HG03097 (cell line): ENCODE results near the gene NPHS1.
"Not testable (repeated sequence)": the region's sequence is repeated elsewhere in the genome, so short reads cannot be mapped to it uniquely, and the experiment has no call there.

Source experiments
- ATAC-seq: cut with Tn5 transposase; IDR thresholded peaks from one replicate; pipeline ENCODE4 v1.9.1; 2021; ENCODE audit not compliant: unreplicated experiment, low FRiP score

NPHS1 gene

DNA sequence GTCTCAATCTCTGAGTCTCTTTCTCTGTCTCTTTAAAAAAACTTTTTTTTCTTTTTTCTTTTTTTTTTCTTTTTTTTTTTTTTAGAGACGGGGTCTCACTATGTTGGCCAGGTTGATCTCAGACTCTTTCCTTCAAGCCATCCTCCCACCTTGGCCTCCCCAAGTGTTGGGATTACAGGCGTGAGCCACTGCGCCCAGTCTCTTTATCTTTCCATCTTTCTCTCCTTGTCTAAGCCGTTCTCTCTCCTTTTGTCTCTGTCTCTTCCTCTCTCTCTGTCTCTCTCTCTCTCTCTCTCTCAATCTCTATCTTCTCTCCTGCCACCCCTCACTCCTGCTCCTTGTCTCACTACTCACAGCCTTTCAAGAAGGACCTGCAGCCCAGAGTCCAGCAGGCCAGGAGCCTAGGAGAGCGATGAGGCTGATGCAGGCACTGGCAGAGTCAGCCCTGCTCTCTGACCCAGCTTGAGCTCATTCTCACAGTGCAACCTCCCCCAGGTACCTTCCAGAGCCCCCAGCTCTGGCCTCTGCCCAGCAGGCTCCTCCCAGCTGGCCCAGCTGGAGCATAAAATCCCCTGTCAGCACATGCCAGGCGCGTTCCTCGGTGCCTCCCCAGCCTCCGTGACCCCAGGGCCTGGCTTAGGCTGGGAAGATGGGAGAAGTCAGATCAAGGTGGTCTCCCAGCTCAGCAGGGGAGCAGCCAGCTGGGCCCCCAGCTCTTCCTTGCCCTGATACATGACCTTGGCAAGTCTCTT is at the start of gene NPHS1:
Gene NPHS1, minus strand, starts transcription at position 476 of the 752 bp plus-strand sequence. CDS start 667 bp downstream, outside the sequence.
- ATAC-seq, result no peak

DNA sequence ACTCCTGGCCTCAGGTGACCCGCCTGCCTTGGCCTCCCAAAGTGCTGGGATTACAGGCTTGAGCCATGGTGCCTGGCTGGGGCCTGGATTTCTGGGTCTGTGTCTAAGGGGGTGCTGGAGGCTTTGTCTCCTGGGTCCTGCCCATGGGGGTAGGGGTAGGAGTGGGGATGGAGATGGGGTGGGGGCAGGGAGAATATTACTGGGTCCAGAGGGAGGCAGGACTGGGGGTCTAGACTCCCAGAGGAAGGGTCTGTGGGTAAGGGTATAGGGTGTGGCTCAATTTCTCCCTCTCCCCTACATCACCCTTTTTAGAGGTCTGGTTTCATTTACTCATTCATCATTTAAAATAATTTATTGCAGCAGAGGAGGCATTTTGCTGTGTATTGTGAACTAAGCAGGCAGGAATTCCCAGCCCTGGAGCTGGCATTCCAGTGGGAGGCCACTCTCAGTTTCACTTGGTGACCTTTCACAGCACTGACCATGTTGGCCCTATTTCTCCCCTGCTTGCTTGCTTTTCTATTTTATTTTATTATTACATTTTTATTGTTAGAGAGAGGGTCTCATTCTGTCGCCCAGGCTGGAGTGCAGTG is 48.8 kb upstream of the NPHS1 start:
- ATAC-seq, result no peak

DNA sequence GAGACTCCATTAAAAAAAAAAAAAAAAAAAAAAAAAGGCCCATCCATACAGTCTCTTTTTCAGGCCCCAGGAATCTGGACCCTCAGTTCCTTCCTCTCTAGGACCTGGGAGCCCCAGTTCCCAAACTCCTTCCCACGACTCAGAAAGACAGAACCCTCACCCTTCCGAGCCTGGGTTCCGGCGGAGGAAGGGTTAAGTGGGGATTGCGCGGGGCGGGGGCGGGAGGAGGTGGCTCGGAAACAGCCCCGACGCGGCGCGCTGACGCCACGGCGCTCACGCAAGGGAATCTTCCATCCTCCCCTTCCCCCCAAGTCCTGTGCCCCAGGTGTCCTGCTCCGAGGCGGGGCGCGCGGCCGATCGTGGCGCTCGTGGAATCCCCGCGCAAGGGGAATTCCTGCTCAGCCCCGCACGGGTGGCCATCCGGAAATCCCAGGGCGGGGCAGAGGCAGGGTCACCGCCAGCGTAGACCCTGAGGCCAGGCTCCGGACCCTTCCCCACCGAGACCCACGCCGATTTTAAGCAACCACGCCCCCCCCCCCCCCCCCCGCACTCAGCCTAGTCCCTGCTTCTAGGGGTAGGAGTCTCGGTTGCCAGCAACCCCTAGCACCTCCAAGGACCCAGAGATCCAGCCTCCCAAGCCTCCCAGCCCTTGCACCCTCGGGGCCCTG is 47.4 kb upstream of the NPHS1 start:
- peak; percentile 32 for ATAC-seq

DNA sequence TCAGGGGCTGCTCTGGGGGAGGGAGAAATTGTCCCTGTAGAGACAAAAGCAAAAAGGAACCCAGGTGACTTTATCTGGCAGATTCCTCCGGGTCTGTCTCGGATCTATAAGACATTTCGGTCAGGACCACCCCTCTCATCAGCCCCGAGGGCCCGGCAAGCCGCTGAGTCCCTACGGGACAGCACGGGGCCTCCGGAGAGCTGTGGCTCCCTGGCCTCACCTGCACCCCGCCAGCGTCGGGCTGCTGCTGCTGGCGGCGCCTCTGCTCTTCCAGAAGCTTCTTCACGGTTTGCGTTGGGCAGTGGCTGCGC is 46.1 kb upstream of the NPHS1 start:
- ATAC-seq, result no peak

DNA sequence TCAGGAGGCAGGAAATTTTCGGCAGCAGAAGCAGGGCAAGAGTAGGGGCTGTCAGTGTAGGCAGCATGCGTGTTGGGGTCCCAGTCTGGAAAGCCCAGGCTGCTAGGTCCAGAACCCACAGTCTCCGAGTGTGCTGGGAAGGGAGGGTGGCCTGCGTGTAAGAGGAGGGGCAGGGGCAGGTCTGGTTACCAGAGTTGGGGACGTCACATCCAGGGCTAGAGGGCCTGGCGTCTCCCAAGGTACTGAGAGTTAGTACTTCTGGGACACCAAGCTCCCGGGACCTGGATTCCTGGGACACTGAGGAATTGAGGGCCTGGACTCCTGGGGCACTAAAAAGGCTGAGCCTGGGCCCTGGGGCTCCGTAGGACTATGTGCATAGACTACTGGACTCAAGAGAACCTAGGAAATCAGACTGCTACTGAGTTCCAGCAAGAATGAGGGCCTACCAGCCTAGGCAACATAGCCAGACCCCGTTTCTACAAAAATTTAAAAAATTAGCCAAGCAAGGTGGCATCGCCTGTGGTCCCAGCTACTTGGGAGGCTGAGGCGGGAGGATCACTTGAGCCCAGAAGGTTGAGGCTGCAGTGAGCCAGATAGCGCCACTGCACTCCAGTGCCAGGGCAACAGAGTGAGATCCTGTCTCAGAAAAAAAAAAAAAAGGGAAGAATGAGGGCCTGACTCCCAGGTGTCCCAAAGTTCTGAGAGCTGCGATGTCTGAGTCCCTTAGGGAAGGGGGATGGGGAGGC is 45.6 kb upstream of the NPHS1 start:
- no peak for ATAC-seq

- no peak for ATAC-seq
Observed at GRCh38 chr19:35896643-35897040, 44.3 kb upstream of the NPHS1 start.

DNA sequence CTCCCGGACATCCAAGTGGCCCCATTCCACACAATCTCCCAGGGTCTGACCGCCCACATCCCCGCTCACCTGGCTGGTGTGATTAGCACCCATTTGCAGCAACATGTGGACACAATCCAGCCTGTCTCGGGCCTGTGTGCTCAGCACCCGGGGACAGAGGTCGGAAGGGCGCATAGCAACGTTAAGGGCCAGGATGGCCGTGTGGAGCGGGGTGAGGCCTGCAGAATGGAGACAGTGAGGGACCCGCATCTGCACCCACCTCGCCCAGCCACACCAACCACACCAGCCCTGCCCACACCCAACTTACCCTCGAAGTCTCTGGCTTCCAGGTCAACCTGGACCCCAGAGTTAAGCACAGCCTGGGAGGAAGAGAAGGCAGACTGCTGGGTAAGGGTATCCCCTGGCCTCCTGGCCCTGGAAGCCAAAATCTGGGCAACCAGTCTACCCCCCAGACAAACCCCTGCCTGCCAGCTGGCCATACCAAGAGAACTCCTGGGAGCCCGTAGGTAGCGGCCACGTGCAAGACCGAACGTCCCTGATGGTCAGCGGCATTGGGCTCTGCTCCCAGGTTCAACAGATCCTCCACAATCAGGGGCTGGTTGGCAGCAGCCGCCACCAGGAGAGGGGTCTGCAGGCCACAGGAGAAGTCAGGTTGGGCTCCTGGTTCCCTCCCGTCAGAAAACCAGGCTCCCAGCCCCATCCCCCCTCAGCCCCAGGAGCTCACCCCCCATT is 43.8 kb upstream of the NPHS1 start:
- no peak for ATAC-seq

DNA sequence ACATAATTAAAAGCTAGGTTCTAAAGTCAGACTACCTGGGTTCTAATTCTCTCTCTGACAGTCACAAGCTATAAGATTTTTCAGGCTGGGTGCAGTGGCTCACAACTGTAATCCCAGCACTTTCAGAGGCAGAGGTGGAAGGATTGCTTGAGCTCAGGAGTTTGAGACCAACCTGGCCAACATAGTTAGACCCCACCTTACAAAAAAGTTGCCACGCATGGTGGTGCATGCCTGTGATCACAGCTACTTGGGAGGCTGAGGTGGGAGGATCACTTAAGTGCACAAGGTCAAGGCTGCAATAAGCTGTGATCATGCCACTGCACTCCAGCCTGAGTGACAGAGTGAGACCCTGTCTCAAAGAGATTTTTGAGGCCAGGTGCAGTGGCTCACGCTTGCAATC is 42.0 kb upstream of the NPHS1 start:
- no peak for ATAC-seq

DNA sequence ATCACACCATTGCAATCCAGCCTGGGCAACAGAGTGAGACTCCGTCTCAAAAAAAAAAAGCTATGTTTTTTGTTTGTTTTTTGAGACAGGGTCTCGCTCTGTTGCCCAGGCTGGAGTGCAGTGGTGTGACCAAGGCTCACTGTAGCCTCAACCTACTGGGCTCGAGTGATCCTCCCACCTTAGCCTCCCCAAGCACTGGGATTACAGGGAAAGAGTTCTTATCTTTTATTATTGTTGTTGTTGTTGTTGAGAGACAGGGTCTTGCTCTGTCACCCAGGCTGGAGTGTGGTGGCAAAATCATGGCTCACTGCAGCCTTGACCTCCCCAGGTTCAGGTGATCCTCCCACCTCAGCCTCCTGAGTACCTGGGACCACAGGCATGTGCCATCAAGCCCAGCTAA is 39.5 kb upstream of the NPHS1 start:
- ATAC-seq, result not testable (repeated sequence)

DNA sequence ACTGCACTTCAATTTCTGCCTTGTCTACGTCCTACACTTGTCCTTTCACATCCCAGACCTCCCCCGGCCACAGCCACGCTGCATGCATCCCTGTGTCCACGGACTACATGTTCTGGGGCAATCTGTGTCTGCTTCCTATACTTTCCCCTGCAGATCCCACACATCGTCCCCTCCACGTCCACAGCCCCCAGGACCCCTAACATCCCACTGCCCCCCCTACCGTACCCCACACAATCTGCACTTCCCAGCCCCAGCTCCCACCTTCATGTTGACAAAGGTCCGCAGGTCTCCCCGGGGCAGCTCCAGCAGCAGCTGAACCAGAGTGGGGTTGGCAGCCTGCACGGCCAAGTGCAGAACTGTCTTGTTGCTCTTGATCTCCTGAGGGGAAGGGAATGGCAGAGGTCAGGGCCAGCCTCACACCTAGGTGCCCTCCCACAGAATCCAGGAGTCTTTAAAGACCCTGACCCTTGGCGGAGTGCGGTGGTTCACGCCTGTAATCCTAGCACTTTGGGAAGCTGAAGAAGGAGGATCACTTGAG is 37.9 kb upstream of the NPHS1 start:
- no peak for ATAC-seq

DNA sequence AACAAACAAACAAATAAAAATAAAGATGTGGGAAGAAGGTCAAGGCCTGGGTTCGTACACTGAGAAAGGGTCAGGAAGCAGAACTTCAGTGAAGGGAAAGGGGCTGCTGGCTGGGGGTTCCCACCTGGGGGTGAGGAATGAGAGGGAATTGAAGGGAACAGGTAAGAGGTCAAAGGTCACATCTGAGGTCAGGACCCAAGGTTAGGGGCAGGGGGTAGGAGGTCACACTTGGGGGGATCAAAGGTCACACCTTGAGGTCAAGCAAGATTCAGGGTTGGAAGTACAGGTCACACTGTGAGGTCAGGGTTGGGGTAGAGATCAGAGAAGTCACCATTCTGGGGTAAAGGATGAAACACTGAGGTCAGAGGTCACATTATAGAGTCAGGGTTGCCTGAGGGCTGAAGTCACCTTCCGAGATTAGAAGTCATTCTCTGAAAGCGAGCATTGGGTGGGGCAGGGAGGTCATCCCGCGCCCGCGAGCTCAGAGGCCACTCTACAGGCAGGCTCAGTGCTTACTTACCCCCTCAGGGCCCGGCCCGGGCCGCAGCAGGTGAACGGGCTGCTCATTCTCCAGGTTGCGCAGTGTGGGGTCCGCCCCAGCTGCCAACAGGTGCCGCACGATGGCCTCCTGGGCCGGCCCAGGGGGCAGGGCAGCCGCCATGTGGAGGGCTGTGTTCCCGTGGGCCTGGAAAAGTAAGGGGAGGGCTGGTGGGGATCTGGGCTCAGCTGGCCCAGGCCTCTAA is 37.2 kb upstream of the NPHS1 start:
- no peak for ATAC-seq

DNA sequence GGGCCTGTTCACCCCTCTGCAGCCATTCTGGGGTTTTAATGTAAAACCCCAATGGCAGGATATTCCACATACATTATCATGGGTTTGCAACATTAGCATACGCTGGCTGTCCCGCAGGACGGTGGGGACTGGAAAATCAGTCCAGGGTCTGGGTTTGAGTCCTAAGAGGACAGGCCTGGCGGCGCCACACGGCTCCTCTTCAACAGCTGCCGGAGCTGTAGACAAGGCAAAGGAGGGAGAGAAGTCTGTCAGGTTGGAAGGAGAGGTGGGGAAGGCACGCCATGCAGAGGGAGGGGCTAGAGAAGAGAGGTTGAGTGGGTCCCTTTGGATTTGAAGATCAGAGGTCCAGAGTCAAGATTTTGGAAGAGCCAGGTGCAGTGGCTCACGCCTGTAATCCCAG is 36.1 kb upstream of the NPHS1 start:
- no peak for ATAC-seq

- ATAC-seq, result no peak
Observed at GRCh38 chr19:35887197-35887596, 34.9 kb upstream of the NPHS1 start.

DNA sequence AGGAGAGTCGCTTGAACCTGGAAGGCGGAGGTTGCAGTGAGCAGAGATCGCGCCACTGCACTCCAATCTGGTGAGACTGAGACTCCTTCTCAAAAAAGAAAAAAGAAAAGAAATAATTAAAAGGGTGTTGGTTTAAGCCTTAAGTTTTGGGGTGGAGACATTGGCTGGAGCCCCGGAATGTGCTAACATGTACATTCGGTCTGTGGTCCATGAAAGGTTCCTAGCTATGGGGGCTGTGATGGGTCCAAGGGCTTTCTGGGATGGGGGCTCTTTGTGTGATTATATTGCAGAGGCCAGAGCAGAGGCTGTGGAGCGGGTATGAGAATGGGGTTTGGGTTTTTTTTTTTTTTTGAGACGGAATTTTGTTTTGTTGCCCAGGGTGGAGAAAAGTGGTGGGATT is 33.6 kb upstream of the NPHS1 start:
- no peak for ATAC-seq

GRCh38 chr19:35885225-35885738 is 33.0 kb upstream of the NPHS1 start:
- ATAC-seq, result no peak

DNA sequence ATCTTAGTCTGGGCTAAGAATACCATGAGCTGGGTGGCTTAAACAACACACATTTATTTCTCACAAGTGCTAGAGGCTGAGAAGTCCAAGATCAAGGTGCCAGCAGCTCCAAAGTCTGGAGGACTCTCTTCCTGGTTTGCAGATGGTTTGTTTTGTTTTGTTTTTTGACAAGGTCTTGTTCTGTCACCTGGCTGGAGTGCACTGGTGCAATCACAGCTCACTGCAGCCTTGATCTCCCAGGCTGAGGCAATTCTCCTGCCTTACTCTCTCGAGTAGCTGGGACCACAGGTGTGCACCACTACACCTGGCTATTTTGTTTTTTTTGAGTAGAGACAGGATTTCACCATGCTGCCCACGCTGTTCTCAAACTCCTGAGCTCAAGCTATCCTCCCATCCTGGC is 31.6 kb upstream of the NPHS1 start:
- no peak for ATAC-seq

- ATAC-seq, result no peak
Observed at GRCh38 chr19:35882114-35882832, 30.0 kb upstream of the NPHS1 start.

DNA sequence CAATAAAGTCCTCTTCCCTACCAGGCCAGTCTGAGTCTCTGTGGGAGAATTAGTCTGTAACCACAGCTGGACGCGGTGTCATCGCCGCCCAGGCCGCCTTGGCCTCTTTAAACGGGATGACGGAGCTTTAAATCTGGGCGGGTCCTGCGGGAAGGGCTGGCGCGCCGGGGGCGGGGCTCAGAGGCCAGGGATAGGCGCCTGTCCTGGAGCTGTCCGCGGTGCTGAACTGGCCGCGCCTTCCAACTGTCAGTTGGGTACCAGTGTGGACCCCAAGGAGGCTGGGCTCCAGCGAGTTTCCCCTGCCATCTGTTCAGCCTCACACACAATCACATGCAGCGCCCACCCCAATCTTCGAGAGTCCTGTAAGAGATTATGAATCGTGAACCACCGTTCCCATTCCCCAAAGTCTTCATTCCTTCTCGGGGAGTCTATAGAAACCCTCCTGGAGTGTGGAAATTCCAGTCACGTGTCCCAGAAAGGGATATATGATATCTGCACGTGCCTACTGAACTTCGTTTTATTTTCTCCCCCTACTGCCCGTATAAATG is 27.5 kb upstream of the NPHS1 start:
- no peak for ATAC-seq

DNA sequence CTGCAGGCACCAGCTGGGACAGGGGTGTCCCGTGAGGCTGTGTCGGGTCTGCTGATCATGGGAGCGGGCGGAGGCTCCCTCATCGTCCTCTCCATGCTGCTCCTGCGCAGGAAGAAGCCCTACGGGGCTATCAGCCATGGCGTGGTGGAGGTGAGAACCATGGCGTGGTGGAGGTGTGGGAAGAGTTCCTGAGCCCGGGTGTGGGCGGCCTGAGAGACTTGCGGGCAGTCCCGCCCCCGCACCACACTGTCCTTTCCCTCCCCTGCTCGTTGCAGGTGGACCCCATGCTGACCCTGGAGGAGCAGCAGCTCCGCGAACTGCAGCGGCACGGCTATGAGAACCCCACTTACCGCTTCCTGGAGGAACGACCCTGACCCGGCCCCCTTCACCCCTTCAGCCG is 26.8 kb upstream of the NPHS1 start:
- no peak for ATAC-seq
